NCI-H1436 (cell line): Measurements from ENCODE around the gene PCDH1.

Experiments used
- DNase-seq: peaks from one replicate; lab custom pipeline; 2025; lab: John Stamatoyannopoulos, UW

Gene PCDH1

DNA sequence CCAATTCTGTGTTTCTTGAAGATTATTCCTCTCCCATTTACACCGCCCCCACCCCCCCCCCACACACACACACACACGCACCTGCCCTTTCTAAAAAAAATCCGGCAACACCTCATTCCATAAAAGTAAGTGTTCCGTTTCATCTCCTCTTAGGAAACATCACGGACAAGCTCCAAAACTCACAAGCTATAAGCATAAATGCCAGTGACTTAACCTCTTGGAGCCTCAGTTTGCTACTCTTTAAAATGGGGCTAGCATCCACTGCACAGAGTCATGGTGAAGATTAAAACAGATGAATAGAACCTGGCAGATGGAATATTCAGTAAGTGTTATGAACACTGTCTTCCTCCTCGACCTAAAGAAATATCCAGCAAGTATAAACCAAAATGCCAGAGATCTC lies 70.5 kb downstream of the PCDH1 start:
- DNase-seq, result no peak

DNA sequence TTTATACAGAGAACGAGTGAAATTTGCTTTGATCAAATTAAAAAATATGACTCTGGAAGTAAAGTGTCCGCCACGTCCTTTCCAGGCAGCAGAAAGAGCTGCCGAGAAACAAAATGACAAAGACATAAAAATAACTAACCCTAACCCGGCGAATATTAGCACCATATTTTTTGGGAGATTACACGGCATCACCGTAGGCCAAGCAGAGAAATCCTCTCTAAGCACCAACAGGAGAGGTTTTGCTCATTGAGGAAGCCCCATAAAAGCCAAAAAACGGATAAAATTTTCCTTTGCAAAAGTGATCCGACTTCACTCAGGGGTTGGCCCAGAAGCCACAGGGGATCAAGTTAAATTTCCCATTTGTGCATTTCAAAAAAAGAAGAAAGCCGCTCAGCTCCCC lies 70.9 kb downstream of the PCDH1 start:
- DNase-seq, result no peak

DNA sequence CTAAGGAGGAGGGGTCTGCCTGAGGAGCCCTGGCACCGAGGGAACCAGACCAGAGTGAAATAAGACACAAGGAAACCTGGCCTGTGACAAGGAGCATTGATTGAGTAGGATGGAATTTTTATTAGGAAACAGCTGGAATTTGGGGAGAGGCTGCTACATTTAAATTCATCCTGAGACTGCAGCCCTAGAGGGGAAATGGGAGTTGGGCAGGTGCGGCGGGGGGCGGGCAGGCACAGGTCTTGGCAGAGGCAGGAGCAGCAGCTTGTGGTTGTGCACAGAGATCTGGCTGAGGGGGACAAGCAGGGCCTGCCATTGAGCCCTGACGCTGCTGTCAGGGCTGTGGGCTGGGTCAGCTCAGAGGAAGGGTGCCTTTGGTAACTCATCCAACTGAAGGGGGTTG lies 71.6 kb downstream of the PCDH1 start:
- DNase-seq, result no peak

DNA sequence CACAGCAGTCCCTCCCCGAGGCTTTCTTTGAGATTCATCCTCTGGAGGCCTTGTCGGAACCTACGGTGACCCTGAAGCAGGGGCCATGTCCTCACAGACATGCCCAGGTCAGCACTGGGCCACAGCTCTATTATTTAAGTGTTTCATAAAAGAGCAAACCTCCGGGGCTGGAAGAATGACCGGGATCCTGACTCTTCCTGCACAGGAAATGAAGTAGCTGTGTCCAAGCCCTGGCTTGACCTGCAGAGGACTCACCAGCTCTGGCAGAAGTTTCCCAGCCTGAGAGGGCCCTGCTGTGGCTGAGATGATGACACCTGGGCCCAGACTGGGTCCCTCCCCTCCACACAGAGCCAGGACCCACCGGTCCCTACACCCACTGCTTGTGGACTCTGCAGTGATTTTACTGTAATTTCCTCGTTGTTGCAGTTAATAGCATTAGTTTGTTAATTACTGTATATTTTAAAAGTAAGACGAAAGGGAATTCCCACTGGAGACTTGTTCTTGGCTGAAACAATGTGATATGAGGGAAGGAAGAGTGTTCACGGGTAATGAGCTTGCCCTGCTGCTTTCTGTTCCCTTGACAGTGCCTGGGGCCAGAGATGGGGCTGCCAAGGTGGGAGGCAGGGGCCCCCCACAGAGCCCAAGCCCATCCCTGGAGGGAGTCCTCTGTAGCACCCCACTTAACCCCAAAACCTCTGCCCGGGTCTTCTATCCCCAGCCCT lies 72.2 kb downstream of the PCDH1 start:
- DNase-seq, result no peak

DNA sequence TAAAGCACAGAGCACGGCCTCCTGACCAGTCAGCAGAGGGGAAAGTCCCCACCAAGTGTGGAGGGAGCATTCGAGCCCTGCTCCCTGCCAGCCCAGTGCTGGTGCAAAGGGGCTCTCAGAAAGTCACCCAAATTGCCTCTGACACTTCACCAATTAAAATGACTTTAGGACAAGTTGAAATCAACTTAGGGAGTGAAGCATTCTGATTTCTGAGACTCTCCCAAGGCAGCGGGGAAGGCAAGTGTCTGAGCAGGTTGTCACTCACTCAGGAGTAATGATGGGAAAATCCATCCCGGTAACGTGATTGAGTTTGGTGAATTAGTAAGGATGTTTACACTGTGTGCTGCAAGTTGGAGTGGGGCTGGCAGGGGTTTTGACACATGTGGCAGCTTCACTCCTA lies 73.7 kb downstream of the PCDH1 start:
- DNase-seq, result no peak
